IPS-18a (cell line): ENCODE data around the gene ABLIM1.

Source experiments
- H3K27ac ChIP-seq: one replicate; pipeline ENCODE4 v1.5.1; 2013; ENCODE audit warnings: low read length
- H3K27me3 ChIP-seq: one replicate; pipeline ENCODE4 v1.6.1; 2013; ENCODE audit warnings: mild to moderate bottlenecking, low read length; ENCODE audit not compliant: control insufficient read depth, insufficient read depth
- H3K36me3 ChIP-seq: one replicate; pipeline ENCODE4 v1.6.1; 2013; ENCODE audit warnings: low read depth, low read length; ENCODE audit not compliant: control insufficient read depth
- H3K4me1 ChIP-seq: one replicate; pipeline ENCODE4 v1.6.1; 2013; ENCODE audit warnings: low read depth, low read length; ENCODE audit not compliant: control insufficient read depth
- H3K4me3 ChIP-seq: one replicate; pipeline ENCODE4 v1.5.1; 2013; ENCODE audit warnings: low read length
- H3K9ac ChIP-seq: one replicate; pipeline ENCODE4 v1.6.1; 2013; ENCODE audit warnings: mild to moderate bottlenecking, low read length, moderate library complexity
- H3K9me3 ChIP-seq: one replicate; pipeline ENCODE4 v1.6.1; 2013; ENCODE audit warnings: low read depth, low read length; ENCODE audit not compliant: control insufficient read depth

Gene ABLIM1

DNA sequence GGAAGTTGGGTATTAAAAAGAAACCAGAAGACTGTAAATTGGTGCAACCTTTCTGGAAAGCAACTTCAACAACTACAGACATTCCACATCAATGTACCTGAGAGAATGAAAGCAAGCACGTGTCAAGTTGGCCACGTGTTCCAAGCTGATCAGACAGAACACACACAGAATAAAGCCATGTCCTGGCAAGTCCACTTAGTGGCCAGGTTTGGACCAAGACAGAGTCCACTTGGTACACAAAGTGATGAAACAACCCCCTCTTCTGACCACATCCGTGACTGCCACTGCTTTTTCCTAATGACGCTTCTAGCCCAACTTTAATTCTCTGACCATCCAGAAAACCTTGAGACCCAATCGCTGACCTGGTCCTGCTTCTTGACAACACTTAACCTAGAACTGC, 109.4 kb downstream of the ABLIM1 start:
- Histone ChIP-seq H3K4me3 (no peak overlapping the region), H3K27ac (no peak overlapping the region), H3K27me3 (no peaks in the 10 kb centered on the region), H3K36me3 (no peaks in the 10 kb centered on the region), H3K9me3 (no peaks in the 10 kb centered on the region), H3K9ac (no peak overlapping the region), H3K4me1 (no peaks in the 10 kb centered on the region)

DNA sequence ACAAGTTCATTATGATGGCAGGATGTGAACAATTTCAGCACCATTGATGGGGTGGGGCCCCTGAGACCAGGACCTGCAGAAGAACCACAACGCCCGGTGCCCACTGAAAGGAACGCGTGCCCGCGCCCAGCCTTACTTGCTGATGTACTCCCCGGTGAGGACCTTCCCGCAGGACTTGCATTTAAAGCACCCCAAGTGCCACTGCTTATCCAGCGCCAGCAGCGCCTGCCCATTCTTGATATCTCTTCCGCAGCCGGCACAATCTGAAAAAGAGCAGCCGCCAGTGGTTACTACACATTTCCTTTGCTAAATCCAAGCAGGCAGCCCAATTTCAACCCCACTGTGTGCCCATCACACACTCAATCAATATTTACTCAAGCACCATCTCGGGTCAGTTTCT, 110.6 kb downstream of the ABLIM1 start:
- H3K9ac ChIP-seq, result no peak overlapping the region
- no peaks in the 10 kb centered on the region for H3K27me3 ChIP-seq
- H3K9me3 ChIP-seq, result no peaks in the 10 kb centered on the region
- no peaks in the 10 kb centered on the region for H3K36me3 ChIP-seq
- no peaks in the 10 kb centered on the region for H3K4me1 ChIP-seq
- no peak overlapping the region for H3K4me3 ChIP-seq
- no peak overlapping the region for H3K27ac ChIP-seq

DNA sequence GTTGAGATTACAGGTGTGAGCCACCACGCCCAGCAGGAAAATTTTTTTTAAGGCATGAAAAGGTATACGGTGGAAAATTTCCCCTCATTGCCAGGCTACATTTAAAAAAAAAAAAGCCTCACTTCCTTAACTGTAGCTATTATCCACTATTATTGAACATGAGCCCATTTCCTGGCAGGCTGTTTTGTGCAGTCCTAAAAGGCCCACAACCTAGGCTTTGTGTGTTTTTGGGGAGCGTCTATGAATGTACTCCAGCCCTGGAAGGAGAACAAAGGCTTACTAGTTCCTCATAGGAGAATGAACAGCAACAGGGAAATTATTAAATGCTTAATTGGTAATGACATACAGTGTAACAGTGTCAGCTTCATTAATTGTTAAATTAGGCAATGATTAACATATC, 111.0 kb downstream of the ABLIM1 start:
- H3K36me3 ChIP-seq, result no peaks in the 10 kb centered on the region
- no peaks in the 10 kb centered on the region for H3K4me1 ChIP-seq
- no peaks in the 10 kb centered on the region for H3K27me3 ChIP-seq
- H3K4me3 ChIP-seq, result no peak overlapping the region
- H3K9me3 ChIP-seq, result no peaks in the 10 kb centered on the region
- no peak overlapping the region for H3K27ac ChIP-seq
- H3K9ac ChIP-seq, result no peak overlapping the region

DNA sequence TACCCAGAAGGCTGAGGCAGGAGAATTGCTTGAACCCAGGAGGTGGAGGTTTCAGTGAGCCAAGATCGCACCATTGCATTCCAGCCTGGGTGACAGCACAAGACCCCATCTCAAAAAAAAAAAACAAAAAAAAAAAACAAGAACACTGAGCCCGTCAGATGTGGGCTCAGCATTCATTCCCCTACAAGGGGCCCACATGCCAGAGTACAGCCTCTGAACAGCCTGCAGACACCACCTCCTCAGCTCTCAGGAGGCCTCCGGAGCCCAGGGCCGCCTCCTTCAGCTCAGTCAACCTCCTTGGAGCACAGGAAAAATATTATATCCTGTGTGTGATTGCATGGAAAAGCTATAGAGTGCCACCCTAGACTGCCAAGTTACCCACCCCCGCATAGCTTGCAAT, 112.3 kb downstream of the ABLIM1 start:
- H3K36me3 ChIP-seq, result no peaks in the 10 kb centered on the region
- H3K27me3 ChIP-seq, result peaks cover 3% of the 10 kb centered on the region
- no peak overlapping the region for H3K4me3 ChIP-seq
- no peaks in the 10 kb centered on the region for H3K9me3 ChIP-seq
- H3K27ac ChIP-seq, result no peak overlapping the region
- H3K9ac ChIP-seq, result no peak overlapping the region
- no peaks in the 10 kb centered on the region for H3K4me1 ChIP-seq

DNA sequence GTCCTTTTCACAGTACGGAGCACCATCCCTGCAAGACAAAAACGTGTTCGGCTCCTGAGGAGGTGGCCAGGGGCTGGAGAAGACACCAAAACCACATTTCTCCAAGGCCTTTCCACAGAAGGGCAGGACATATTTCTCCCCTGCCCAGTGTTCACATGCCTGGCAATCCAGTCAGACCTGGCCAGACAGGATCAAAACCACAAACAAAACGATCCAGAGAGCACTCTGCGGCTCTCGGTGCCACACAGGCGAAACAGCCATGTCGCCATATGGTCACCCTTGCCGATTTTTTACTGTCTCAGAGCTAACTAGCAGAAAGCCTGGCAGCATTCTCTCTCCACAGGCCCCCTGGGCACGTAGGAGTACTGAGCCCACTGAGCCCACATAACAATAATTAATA, 113.0 kb downstream of the ABLIM1 start:
- Histone ChIP-seq H3K27me3 (peaks cover 9% of the 10 kb centered on the region), H3K9ac (no peak overlapping the region), H3K9me3 (no peaks in the 10 kb centered on the region), H3K36me3 (no peaks in the 10 kb centered on the region), H3K4me3 (no peak overlapping the region), H3K4me1 (no peaks in the 10 kb centered on the region), H3K27ac (no peak overlapping the region)

DNA sequence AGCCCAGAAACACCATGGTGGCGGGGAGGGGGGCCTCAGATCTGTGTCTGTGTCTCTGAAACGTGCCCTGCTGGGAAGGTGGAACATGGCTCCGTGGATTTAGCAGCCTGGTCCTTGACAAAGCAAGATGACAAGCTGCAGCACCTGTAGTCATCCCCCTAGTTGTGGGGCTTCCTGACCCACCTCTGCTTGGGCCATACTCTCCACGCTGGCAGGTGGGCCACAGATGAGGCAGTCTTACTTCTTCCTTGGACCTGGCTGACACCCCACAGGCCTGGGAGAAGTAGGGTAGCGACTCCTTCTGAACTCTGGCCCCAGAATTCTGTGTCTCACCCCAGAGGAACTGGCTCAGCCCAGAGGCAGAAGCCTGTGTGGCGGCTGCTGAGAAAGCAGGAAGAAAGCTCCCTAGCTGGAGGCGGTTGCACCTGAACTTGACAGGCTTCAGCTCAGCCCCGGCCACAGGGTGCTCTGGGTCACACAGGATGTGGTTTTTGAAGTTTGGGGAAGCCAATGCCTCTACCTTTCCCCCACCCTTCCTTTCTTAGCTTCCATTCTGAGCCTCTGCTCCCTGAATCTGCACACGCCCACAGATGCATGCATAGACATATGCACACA, 113.9 kb downstream of the ABLIM1 start:
- H3K27ac ChIP-seq, result no peak overlapping the region
- no peaks in the 10 kb centered on the region for H3K9me3 ChIP-seq
- no peak overlapping the region for H3K4me3 ChIP-seq
- H3K4me1 ChIP-seq, result peaks cover 5% of the 10 kb centered on the region
- H3K36me3 ChIP-seq, result no peaks in the 10 kb centered on the region
- peaks cover 15% of the 10 kb centered on the region for H3K27me3 ChIP-seq
- no peak overlapping the region for H3K9ac ChIP-seq

DNA sequence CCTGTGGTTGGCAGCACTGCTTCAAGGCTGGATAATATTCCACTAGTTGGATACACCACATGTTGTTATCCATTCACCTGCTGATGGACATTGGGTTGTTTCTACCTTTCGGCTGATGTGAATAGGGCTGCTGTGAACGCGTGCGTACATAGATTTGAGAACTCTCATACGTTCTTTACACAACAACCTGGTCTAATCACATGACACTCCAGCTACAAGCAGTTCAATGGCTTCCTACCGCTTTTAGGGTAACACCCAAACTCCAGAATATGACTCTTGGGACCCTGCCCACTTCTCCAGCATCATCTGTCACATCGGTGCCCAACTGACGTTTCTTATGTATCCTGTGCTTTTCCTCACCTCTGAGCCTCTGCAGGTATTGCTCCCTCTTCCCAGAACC, 114.6 kb downstream of the ABLIM1 start:
- Histone ChIP-seq H3K9ac (no peak overlapping the region), H3K4me3 (no peak overlapping the region), H3K4me1 (peaks cover 11% of the 10 kb centered on the region), H3K36me3 (no peaks in the 10 kb centered on the region), H3K9me3 (no peaks in the 10 kb centered on the region), H3K27me3 (peaks cover 22% of the 10 kb centered on the region), H3K27ac (no peak overlapping the region)

DNA sequence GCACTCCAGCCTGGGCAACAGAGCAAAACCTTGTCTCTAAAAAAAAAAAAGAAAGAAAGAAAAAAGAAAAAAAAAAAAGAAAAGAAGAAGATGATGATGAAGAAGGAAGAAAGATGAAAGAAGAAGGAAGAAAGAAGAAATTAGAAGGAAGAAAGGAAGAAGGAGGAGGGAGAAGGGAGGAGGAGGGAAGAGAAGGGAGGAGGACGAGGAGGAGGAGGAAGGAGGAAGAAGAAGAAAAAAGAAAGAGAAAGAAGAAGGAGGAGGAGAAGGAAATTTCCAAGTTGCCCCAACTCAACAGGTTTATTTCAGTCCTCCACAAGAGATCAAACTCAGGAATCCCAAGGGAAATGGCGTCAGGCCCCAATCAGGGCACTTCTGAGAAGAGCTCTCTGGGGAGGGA, 115.7 kb downstream of the ABLIM1 start:
- Histone ChIP-seq H3K4me3 (no peak overlapping the region), H3K27ac (no peak overlapping the region), H3K9ac (no peak overlapping the region), H3K27me3 (peaks cover 23% of the 10 kb centered on the region), H3K9me3 (no peaks in the 10 kb centered on the region), H3K4me1 (peaks cover 22% of the 10 kb centered on the region), H3K36me3 (no peaks in the 10 kb centered on the region)

DNA sequence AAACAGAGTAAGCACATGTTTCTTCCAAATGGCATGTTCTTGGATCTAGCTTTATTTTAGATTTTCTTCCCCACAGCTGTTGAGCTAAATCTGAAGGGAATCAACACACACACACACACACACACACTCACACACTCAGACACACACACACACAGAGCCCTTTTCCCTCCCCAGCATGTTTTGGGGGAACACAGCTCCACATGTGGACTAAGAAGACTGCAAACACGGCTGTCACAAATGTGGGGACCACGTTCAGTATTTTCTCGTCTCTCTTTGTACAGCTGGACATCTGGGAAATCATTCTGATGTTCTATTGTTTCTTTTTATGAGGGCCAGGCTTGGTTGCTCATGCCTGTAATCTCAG, 116.3 kb downstream of the ABLIM1 start:
- no peaks in the 10 kb centered on the region for H3K9me3 ChIP-seq
- H3K4me3 ChIP-seq, result no peak overlapping the region
- H3K27me3 ChIP-seq, result peaks cover 23% of the 10 kb centered on the region
- no peaks in the 10 kb centered on the region for H3K36me3 ChIP-seq
- H3K4me1 ChIP-seq, result peaks cover 24% of the 10 kb centered on the region
- H3K9ac ChIP-seq, result no peak overlapping the region
- no peak overlapping the region for H3K27ac ChIP-seq

DNA sequence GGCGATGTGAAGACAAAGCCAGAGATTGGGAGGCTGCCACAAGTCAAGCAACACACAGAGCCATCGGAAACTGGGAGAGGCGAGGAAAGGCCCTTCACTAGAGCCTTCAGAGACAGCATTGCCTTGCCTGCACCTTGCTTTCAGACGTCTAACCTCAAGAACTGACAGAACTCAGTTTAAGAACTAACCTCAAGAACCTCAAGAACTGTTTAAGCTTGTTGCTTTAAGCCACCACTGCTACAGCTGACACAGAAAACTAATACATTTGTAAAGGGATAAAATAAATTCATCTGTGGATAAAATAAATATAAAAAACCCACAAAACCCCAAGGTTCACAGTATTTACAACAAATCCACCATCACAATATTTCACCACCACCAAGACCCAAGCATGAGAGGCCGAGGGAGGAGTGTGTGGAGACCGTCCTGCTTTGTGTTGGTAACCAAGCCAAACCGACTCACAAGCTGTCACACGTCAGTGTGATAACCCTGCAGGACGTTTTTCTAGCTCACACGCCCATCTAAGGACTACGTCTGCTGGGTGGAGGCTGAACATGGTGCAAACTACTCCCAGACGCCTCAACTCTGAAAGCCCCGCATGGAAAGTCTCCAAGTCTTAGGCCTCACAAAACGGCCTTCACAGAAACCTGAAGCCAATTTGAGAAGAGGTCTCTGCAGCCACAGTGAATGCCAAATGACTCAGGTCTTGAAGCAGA, 116.8 kb downstream of the ABLIM1 start:
- H3K4me1 ChIP-seq, result peaks cover 24% of the 10 kb centered on the region

DNA sequence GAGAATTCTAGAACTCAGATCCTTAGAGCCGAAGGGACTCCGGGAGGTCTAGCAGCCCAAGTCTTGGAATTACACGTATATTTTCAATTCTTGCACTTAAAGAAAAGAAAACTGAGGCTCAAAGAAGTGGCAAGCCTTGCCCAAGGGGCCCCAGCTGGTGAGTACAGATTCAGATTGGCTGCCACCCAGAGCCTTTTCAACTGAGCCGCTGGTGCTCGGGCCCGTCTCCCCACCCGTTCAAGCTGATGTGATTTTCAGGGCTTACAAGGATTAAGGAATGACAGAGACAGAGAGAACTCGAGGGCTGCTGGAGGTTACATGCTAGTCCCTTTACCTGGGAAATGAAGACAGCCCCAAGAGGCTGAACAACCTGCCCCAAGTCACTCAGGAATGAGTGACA, 117.8 kb downstream of the ABLIM1 start:
- peaks cover 24% of the 10 kb centered on the region for H3K4me1 ChIP-seq
- no peak overlapping the region for H3K27ac ChIP-seq
- no peak overlapping the region for H3K4me3 ChIP-seq

More for the DNA sequence above, 116.8 kb downstream of the ABLIM1 start:
- H3K27ac ChIP-seq, result no peak overlapping the region
- no peaks in the 10 kb centered on the region for H3K9me3 ChIP-seq
- H3K4me3 ChIP-seq, result no peak overlapping the region
- H3K36me3 ChIP-seq, result no peaks in the 10 kb centered on the region
- H3K9ac ChIP-seq, result no peak overlapping the region
- H3K27me3 ChIP-seq, result peaks cover 23% of the 10 kb centered on the region

DNA sequence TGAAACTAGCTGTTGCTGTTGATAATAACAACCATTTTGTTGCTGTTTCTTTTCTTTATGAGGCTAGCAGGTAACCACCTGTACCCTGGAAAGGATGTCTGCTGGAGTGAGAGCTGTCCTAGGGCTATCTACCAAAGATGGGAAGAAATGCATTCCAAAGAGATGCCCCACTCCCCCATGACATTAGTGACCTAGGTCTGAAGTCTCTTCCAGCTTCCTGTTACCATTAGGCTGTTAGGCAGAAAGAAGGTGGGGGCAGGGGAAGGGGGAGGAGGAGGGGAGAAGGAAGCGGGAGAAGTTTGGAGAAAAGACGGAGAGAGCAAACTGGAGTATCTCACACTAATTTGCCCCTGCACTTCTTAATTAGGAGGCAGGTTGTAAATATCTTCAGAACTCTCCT, 118.5 kb downstream of the ABLIM1 start:
- peaks cover 23% of the 10 kb centered on the region for H3K27me3 ChIP-seq
- H3K36me3 ChIP-seq, result no peaks in the 10 kb centered on the region
- no peak overlapping the region for H3K27ac ChIP-seq
- H3K9me3 ChIP-seq, result no peaks in the 10 kb centered on the region
- H3K4me3 ChIP-seq, result no peak overlapping the region
- peaks cover 24% of the 10 kb centered on the region for H3K4me1 ChIP-seq
- H3K9ac ChIP-seq, result no peak overlapping the region

More for the DNA sequence above, 117.8 kb downstream of the ABLIM1 start:
- H3K9me3 ChIP-seq, result no peaks in the 10 kb centered on the region
- H3K36me3 ChIP-seq, result no peaks in the 10 kb centered on the region
- no peak overlapping the region for H3K9ac ChIP-seq
- H3K27me3 ChIP-seq, result peaks cover 23% of the 10 kb centered on the region
